Measurements from ENCODE around the gene RALA. TPM values are rescaled to one million over a fixed set of nuclear protein-coding genes. Genes with fewer than 3 reads are reported as not detected.

RALA gene
- total and polyA plus RNA-seq, 2 donors from 2014 or later = 21.5 to 25.1 TPM

DNA sequence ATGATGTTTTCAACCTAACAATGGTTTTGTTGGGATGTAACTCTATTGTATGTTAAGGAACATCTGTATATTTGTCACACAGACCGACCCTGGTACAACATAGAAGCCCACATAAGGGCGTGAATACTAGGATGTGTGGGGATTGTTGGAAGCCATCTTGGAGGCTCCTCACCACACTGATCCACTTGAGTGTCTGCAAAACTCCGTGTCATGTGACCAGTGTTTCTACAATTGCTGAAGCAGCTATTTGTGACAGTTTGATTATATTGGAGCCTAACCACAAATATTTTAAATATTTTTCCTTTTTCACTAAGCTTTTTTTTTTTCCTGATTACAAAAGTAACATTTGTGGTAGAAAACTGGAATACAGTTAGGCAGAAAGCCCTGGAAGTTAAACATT lies 27.9 kb downstream of the RALA start:
- no peak overlapping the region for H3K9ac ChIP-seq (ENCODE audit: low read length in 3 of 3)

DNA sequence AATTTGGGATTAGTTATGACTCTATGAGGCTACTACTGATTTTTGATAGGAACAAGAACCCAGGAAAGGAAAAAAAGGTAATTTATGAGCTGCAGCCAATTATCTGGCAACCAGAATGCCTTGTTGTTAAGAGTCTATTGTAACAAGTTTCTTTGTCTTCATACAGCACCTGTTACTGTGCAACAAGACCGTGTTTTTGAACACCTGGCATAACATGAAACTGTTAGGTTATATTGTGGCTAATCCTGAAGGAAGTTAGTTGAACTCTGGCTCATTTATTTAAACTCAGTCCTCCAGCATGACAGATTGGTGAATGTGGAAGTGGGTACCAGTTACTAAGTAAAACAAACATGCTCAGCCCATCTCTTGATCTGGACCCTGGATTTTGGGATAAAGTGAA lies 33.0 kb downstream of the RALA start:
- no peak for DNase-seq
- TF ChIP-seq, protein P1, sequence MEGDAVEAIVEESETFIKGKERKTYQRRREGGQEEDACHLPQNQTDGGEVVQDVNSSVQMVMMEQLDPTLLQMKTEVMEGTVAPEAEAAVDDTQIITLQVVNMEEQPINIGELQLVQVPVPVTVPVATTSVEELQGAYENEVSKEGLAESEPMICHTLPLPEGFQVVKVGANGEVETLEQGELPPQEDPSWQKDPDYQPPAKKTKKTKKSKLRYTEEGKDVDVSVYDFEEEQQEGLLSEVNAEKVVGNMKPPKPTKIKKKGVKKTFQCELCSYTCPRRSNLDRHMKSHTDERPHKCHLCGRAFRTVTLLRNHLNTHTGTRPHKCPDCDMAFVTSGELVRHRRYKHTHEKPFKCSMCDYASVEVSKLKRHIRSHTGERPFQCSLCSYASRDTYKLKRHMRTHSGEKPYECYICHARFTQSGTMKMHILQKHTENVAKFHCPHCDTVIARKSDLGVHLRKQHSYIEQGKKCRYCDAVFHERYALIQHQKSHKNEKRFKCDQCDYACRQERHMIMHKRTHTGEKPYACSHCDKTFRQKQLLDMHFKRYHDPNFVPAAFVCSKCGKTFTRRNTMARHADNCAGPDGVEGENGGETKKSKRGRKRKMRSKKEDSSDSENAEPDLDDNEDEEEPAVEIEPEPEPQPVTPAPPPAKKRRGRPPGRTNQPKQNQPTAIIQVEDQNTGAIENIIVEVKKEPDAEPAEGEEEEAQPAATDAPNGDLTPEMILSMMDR (IDR thresholded peaks at IDR 0.05; ENCODE audit: borderline replicate concordance, extremely low read depth, insufficient read depth) = no peak
- no peak overlapping the region for H3K9ac ChIP-seq (ENCODE audit: low read length in 3 of 3)
- H3K4me3 ChIP-seq (ENCODE audit: low read length in 3 of 3) = no peak overlapping the region
- no peaks in the 10 kb centered on the region for H3K27me3 ChIP-seq (ENCODE audit: control insufficient read depth, insufficient read depth, low read length)
- intact Hi-C loops (cut with DNase I) = no loop called here
- no peak overlapping the region for H3K27ac ChIP-seq (ENCODE audit: low read depth in 2 of 2, low read length in 2 of 2)
- FAIRE-seq = no peak
- H3K4me1 ChIP-seq (ENCODE audit: control insufficient read depth in 2 of 3, insufficient read depth in 2 of 3, low read depth in 1 of 3, low read length in 3 of 3) = no peaks in the 10 kb centered on the region
- no peaks in the 10 kb centered on the region for H3K36me3 ChIP-seq (ENCODE audit: control insufficient read depth in 2 of 3, insufficient read depth in 3 of 3, low read length in 3 of 3)
- no peaks in the 10 kb centered on the region for H3K9me3 ChIP-seq (ENCODE audit: control insufficient read depth in 2 of 3, insufficient read depth in 1 of 3, low read length in 3 of 3)

More for the DNA sequence above, 27.9 kb downstream of the RALA start:
- Histone ChIP-seq H3K27ac (ENCODE audit: low read depth in 2 of 2, low read length in 2 of 2) (no peak overlapping the region), H3K4me3 (ENCODE audit: low read length in 3 of 3) (no peak overlapping the region), H3K4me1 (ENCODE audit: control insufficient read depth in 2 of 3, insufficient read depth in 2 of 3, low read depth in 1 of 3, low read length in 3 of 3) (no peaks in the 10 kb centered on the region), H3K9me3 (ENCODE audit: control insufficient read depth in 2 of 3, insufficient read depth in 1 of 3, low read length in 3 of 3) (no peaks in the 10 kb centered on the region), H3K27me3 (ENCODE audit: control insufficient read depth, insufficient read depth, low read length) (no peaks in the 10 kb centered on the region), H3K36me3 (ENCODE audit: control insufficient read depth in 2 of 3, insufficient read depth in 3 of 3, low read length in 3 of 3) (no peaks in the 10 kb centered on the region)
- TF ChIP-seq, protein P1 (IDR thresholded peaks at IDR 0.05; ENCODE audit: borderline replicate concordance, extremely low read depth, insufficient read depth) = no peak
- DNase-seq (peak in 1 of 5 donors; percentile 20), FAIRE-seq (peak; percentile 51)
- intact Hi-C loops (cut with DNase I) = no loop called here

DNA sequence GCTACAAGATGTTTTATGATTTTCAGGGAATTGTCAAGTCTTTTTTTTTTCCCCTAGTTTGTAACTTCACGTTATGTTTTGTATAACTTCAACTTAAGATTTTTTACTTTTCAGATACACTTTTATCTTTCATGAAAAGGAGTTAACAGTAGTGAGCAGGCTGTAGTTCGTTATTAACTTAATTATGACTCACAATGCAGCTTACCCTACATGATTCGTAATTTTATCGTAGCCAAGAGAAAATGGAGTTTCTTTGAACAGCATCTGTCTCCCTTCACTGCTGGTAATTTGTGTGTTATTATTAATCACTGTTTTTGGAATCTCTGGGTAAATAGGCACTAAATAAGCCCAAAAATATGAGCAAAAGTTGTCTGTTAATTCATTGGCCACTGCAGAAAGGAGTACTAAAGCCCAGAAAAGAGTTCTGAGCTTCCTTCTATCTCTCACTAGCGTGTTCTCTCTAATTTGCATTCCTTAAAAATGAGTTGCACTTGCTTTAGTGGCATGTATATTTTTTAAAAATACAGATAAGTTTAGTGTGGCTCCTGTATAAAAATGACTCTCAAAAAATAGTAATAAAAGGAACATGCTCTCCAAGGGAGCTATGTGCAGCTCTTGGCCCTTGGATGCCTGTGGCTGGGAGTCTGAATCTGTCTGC lies 36.1 kb downstream of the RALA start:
- Histone ChIP-seq H3K4me3 (ENCODE audit: low read length in 3 of 3) (no peak overlapping the region), H3K36me3 (ENCODE audit: control insufficient read depth in 2 of 3, insufficient read depth in 3 of 3, low read length in 3 of 3) (no peaks in the 10 kb centered on the region), H3K27me3 (ENCODE audit: control insufficient read depth, insufficient read depth, low read length) (no peaks in the 10 kb centered on the region), H3K9ac (ENCODE audit: low read length in 3 of 3) (no peak overlapping the region), H3K27ac (ENCODE audit: low read depth in 2 of 2, low read length in 2 of 2) (no peak overlapping the region), H3K9me3 (ENCODE audit: control insufficient read depth in 2 of 3, insufficient read depth in 1 of 3, low read length in 3 of 3) (no peaks in the 10 kb centered on the region), H3K4me1 (ENCODE audit: control insufficient read depth in 2 of 3, insufficient read depth in 2 of 3, low read depth in 1 of 3, low read length in 3 of 3) (no peaks in the 10 kb centered on the region)
- DNase-seq (no peak), FAIRE-seq (no peak)
- TF ChIP-seq, protein P1 (IDR thresholded peaks at IDR 0.05; ENCODE audit: borderline replicate concordance, extremely low read depth, insufficient read depth) = no peak
- intact Hi-C loops (cut with DNase I) = no loop called here

DNA sequence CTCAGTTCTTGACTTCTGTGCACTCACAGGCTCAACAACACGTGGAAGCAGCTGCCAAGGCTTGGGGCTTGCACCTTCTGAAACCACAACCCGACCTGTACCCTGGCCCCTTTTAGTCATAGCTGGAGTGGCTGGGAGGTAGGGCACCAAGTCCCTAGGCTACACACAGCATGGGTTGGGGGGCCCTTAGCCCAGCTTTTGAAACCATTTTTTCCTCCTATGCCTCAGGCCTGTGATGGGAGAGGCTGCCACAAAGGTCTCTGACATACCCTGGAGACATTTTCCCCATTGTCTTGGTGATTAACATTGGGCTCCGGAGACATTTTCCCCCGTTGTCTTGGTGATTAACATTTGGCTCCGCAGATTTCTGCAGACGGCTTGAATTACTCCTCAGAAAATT lies 38.6 kb downstream of the RALA start:
- intact Hi-C loops (cut with DNase I) = no loop called here
- no peak overlapping the region for H3K4me3 ChIP-seq (ENCODE audit: low read length in 3 of 3)
- no peaks in the 10 kb centered on the region for H3K27me3 ChIP-seq (ENCODE audit: control insufficient read depth, insufficient read depth, low read length)
- H3K9me3 ChIP-seq (ENCODE audit: control insufficient read depth in 2 of 3, insufficient read depth in 1 of 3, low read length in 3 of 3) = no peaks in the 10 kb centered on the region
- FAIRE-seq (no peak), DNase-seq (no peak)
- H3K9ac ChIP-seq (ENCODE audit: low read length in 3 of 3) = no peak overlapping the region
- no peaks in the 10 kb centered on the region for H3K4me1 ChIP-seq (ENCODE audit: control insufficient read depth in 2 of 3, insufficient read depth in 2 of 3, low read depth in 1 of 3, low read length in 3 of 3)
- no peak overlapping the region for H3K27ac ChIP-seq (ENCODE audit: low read depth in 2 of 2, low read length in 2 of 2)
- no peaks in the 10 kb centered on the region for H3K36me3 ChIP-seq (ENCODE audit: control insufficient read depth in 2 of 3, insufficient read depth in 3 of 3, low read length in 3 of 3)
- TF ChIP-seq, protein P1 (IDR thresholded peaks at IDR 0.05; ENCODE audit: borderline replicate concordance, extremely low read depth, insufficient read depth) = no peak
